Measurements from ENCODE around the gene C19orf25.

Gene C19orf25

GRCh38 chr19:1429750-1430149 lies 49.3 kb downstream of the C19orf25 start:
- TF ChIP-seq CTCF (IDR thresholded peaks at IDR 0.05; ENCODE audit: borderline replicate concordance, extremely low read depth, low read length, poor library complexity, severe bottlenecking), result no peak
- no peak for TF ChIP-seq EZH2 (IDR thresholded peaks at IDR 0.05; ENCODE audit: borderline replicate concordance, low read depth, low read length, severe bottlenecking)
- H2AFZ ChIP-seq (ENCODE audit: low read depth, low read length), result no peak overlapping the region
- no peaks in the 10 kb centered on the region for H3K4me1 ChIP-seq (ENCODE audit: insufficient read depth, low read length)
- H3K27me3 ChIP-seq (ENCODE audit: insufficient read depth, low read length, poor library complexity), result no peaks in the 10 kb centered on the region
- H4K20me1 ChIP-seq (ENCODE audit: insufficient read depth, low read length), result peaks cover 84% of the 10 kb centered on the region
- no peaks in the 10 kb centered on the region for H3K9me3 ChIP-seq (ENCODE audit: insufficient read depth, low read length, severe bottlenecking)
- ATAC-seq (ENCODE audit: insufficient read depth, low read depth), result 0 out of 3 replicates have a peak, but pooled peaks have one; percentile 4
- DNase-seq, result no peak
- no peak overlapping the region for H3K27ac ChIP-seq (ENCODE audit: low read length)
- no peak overlapping the region for H3K4me3 ChIP-seq (ENCODE audit: low read depth in 1 of 2, low read length in 2 of 2)
- peaks cover 95% of the 10 kb centered on the region for H3K36me3 ChIP-seq (ENCODE audit: insufficient read depth, low read length)
- peaks cover 51% of the 10 kb centered on the region for H3K79me2 ChIP-seq (ENCODE audit: insufficient read depth, low read length)
- no peak overlapping the region for H3K4me2 ChIP-seq (ENCODE audit: insufficient read depth, low read length)
- H3K9ac ChIP-seq (ENCODE audit: low read depth, low read length), result no peak overlapping the region

- no peak for DNase-seq
- no peak overlapping the region for H3K4me3 ChIP-seq (ENCODE audit: low read depth in 1 of 2, low read length in 2 of 2)
- no peak overlapping the region for H3K9ac ChIP-seq (ENCODE audit: low read depth, low read length)
- H3K4me1 ChIP-seq (ENCODE audit: insufficient read depth, low read length), result no peaks in the 10 kb centered on the region
- H3K27me3 ChIP-seq (ENCODE audit: insufficient read depth, low read length, poor library complexity), result no peaks in the 10 kb centered on the region
- H3K4me2 ChIP-seq (ENCODE audit: insufficient read depth, low read length), result no peak overlapping the region
- peaks cover 82% of the 10 kb centered on the region for H4K20me1 ChIP-seq (ENCODE audit: insufficient read depth, low read length)
- H3K27ac ChIP-seq (ENCODE audit: low read length), result no peak overlapping the region
- TF ChIP-seq EZH2 (IDR thresholded peaks at IDR 0.05; ENCODE audit: borderline replicate concordance, low read depth, low read length, severe bottlenecking) (no peak), CTCF (IDR thresholded peaks at IDR 0.05; ENCODE audit: borderline replicate concordance, extremely low read depth, low read length, poor library complexity, severe bottlenecking) (no peak)
- peaks cover 59% of the 10 kb centered on the region for H3K79me2 ChIP-seq (ENCODE audit: insufficient read depth, low read length)
- ATAC-seq (ENCODE audit: insufficient read depth, low read depth), result no peak
- no peaks in the 10 kb centered on the region for H3K9me3 ChIP-seq (ENCODE audit: insufficient read depth, low read length, severe bottlenecking)
- peaks cover 94% of the 10 kb centered on the region for H3K36me3 ChIP-seq (ENCODE audit: insufficient read depth, low read length)
- no peak overlapping the region for H2AFZ ChIP-seq (ENCODE audit: low read depth, low read length)
Observed at GRCh38 chr19:1428738-1429391, 50.1 kb downstream of the C19orf25 start.

GRCh38 chr19:1427221-1427920 lies 51.6 kb downstream of the C19orf25 start:
- Histone ChIP-seq H3K9ac (ENCODE audit: low read depth, low read length) (no peak overlapping the region), H3K4me3 (ENCODE audit: low read depth in 1 of 2, low read length in 2 of 2) (no peak overlapping the region), H2AFZ (ENCODE audit: low read depth, low read length) (no peak overlapping the region), H3K27ac (ENCODE audit: low read length) (no peak overlapping the region), H3K4me2 (ENCODE audit: insufficient read depth, low read length) (no peak overlapping the region), H3K4me1 (ENCODE audit: insufficient read depth, low read length) (no peaks in the 10 kb centered on the region), H3K9me3 (ENCODE audit: insufficient read depth, low read length, severe bottlenecking) (no peaks in the 10 kb centered on the region), H3K27me3 (ENCODE audit: insufficient read depth, low read length, poor library complexity) (no peaks in the 10 kb centered on the region), H3K36me3 (ENCODE audit: insufficient read depth, low read length) (peaks cover 94% of the 10 kb centered on the region), H4K20me1 (ENCODE audit: insufficient read depth, low read length) (peaks cover 82% of the 10 kb centered on the region), H3K79me2 (ENCODE audit: insufficient read depth, low read length) (peaks cover 70% of the 10 kb centered on the region)
- no peak for DNase-seq
- no peak for ATAC-seq (ENCODE audit: insufficient read depth, low read depth)
- TF ChIP-seq CTCF (IDR thresholded peaks at IDR 0.05; ENCODE audit: borderline replicate concordance, extremely low read depth, low read length, poor library complexity, severe bottlenecking) (no peak), EZH2 (IDR thresholded peaks at IDR 0.05; ENCODE audit: borderline replicate concordance, low read depth, low read length, severe bottlenecking) (no peak)
